Measurements from ENCODE around the gene NEK9. TPM values are rescaled to one million over a fixed set of nuclear protein-coding genes. Genes with fewer than 3 reads are reported as not detected.

NEK9 gene
- polyA plus RNA-seq, 2 donors = 18.6 to 27.8 TPM

DNA sequence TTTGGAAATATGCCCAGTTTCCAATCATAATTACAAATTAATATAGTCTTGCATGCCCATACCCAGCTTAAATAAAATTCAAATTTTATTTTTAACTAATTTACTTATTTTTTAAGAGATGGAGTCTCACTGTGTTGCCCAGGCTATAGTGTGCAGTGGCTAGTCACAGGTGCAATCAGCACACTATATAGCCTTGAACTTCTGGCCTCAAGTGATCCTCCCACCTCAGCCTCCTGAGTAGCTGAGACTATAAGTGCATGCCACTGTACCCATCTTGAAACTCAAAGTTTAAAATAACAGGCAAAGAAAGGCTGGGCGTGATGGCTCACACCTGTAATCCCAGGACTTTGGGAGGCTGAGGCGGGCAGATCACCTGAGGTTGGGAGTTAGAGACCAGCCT, 85.9 kb downstream of the NEK9 start:
- peaks cover 0 to 3% of the 10 kb centered on the region in 2 donors for H3K36me3 ChIP-seq (ENCODE audit: control insufficient read depth in 2 of 2, insufficient read depth in 2 of 2, low read length in 1 of 2)
- H3K4me3 ChIP-seq (ENCODE audit: low read depth in 1 of 2, low read length in 2 of 2) = no peak overlapping the region
- no peak overlapping the region for H3K27ac ChIP-seq (ENCODE audit: low read depth in 2 of 2, low read length in 1 of 2)
- H3K9me3 ChIP-seq (ENCODE audit: control insufficient read depth in 2 of 2, insufficient read depth in 1 of 2, low read depth in 1 of 2, low read length in 1 of 2) = no peaks in the 10 kb centered on the region
- no peaks in the 10 kb centered on the region for H3K4me1 ChIP-seq (ENCODE audit: control insufficient read depth in 2 of 2, insufficient read depth in 2 of 2, low read length in 1 of 2)
- WGBS, 2 donors = 98% methylated on average over 2 of the region's 2 CpGs
- H3K27me3 ChIP-seq (ENCODE audit: control insufficient read depth in 1 of 2, insufficient read depth in 2 of 2, low read length in 2 of 2) = no peaks in the 10 kb centered on the region

DNA sequence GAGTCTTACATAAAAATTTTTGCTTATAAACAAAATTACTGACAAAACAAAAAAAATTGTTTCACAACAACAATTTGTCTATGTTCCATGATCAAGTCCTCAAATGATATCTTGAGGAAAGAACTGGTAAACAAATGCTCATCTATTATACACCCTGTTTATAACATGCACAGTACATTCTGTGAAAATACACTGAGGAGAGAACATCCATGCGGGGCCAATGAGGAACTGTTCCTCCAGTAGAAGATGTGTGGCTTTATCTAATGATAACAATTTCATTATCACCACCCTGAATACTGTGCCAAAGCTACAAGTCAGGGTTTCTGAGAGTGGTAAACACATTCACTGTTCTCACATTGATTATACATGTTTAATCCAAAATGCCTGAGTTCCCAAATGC, 86.3 kb downstream of the NEK9 start:
- Histone ChIP-seq H3K27me3 (ENCODE audit: control insufficient read depth in 1 of 2, insufficient read depth in 2 of 2, low read length in 2 of 2) (no peaks in the 10 kb centered on the region), H3K9me3 (ENCODE audit: control insufficient read depth in 2 of 2, insufficient read depth in 1 of 2, low read depth in 1 of 2, low read length in 1 of 2) (no peaks in the 10 kb centered on the region), H3K27ac (ENCODE audit: low read depth in 2 of 2, low read length in 1 of 2) (no peak overlapping the region), H3K36me3 (ENCODE audit: control insufficient read depth in 2 of 2, insufficient read depth in 2 of 2, low read length in 1 of 2) (peaks cover 0 to 3% of the 10 kb centered on the region in 2 donors), H3K4me1 (ENCODE audit: control insufficient read depth in 2 of 2, insufficient read depth in 2 of 2, low read length in 1 of 2) (no peaks in the 10 kb centered on the region), H3K4me3 (ENCODE audit: low read depth in 1 of 2, low read length in 2 of 2) (no peak overlapping the region)
- WGBS, 2 donors = 76 to 81% methylated on average over 1 of the region's 1 CpG

DNA sequence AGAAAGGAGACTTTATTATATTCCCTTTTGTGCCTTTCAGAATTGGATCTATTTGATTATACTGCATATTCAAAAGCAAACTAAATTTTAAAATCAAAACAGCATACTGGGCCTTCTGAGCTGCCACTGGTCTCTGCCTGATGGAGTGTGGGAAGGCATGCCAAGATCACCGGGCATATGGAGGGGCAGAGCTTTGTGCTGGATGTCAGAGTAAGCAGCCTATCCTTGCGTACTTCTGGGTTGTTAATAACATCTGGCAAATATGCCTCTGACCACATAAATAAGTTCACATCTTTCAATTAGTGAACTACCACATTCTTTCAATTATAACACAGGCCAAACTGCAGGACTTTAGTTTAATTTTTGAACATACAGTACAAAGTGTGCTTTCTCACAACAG, 93.9 kb downstream of the NEK9 start:
- Histone ChIP-seq H3K4me3 (ENCODE audit: low read depth in 1 of 2, low read length in 2 of 2) (no peak overlapping the region), H3K36me3 (ENCODE audit: control insufficient read depth in 2 of 2, insufficient read depth in 2 of 2, low read length in 1 of 2) (peaks cover 2 to 8% of the 10 kb centered on the region in 2 donors), H3K4me1 (ENCODE audit: control insufficient read depth in 2 of 2, insufficient read depth in 2 of 2, low read length in 1 of 2) (no peaks in the 10 kb centered on the region), H3K27ac (ENCODE audit: low read depth in 2 of 2, low read length in 1 of 2) (no peak overlapping the region), H3K9me3 (ENCODE audit: control insufficient read depth in 2 of 2, insufficient read depth in 1 of 2, low read depth in 1 of 2, low read length in 1 of 2) (no peaks in the 10 kb centered on the region), H3K27me3 (ENCODE audit: control insufficient read depth in 1 of 2, insufficient read depth in 2 of 2, low read length in 2 of 2) (no peaks in the 10 kb centered on the region)
- 92 to 96% methylated on average over 2 of the region's 2 CpGs for WGBS, 2 donors

DNA sequence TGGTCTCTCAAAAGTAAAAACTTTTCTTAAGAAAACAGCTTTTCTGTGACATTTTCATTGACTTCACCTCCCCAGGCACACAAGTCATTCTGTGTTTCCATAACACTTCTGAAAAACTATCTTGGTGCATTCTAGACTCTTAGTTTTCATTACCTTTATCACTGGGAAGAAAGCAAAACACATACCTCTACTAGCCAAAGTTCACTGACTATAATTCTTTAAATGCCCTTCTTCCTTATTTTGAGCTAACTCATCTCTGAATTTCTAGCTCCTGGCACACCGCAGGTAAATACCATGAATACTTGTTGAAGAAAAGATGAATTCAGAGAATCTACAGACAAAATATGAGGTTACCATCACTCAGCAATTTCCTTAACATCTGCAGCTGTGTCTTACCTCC, 96.7 kb downstream of the NEK9 start:
- no peak overlapping the region for H3K27ac ChIP-seq (ENCODE audit: low read depth in 2 of 2, low read length in 1 of 2)
- no peaks in the 10 kb centered on the region for H3K9me3 ChIP-seq (ENCODE audit: control insufficient read depth in 2 of 2, insufficient read depth in 1 of 2, low read depth in 1 of 2, low read length in 1 of 2)
- no peaks in the 10 kb centered on the region for H3K4me1 ChIP-seq (ENCODE audit: control insufficient read depth in 2 of 2, insufficient read depth in 2 of 2, low read length in 1 of 2)
- peaks cover 2 to 8% of the 10 kb centered on the region in 2 donors for H3K36me3 ChIP-seq (ENCODE audit: control insufficient read depth in 2 of 2, insufficient read depth in 2 of 2, low read length in 1 of 2)
- H3K4me3 ChIP-seq (ENCODE audit: low read depth in 1 of 2, low read length in 2 of 2) = no peak overlapping the region
- no peaks in the 10 kb centered on the region for H3K27me3 ChIP-seq (ENCODE audit: control insufficient read depth in 1 of 2, insufficient read depth in 2 of 2, low read length in 2 of 2)
- 0% methylated on average over 1 of the region's 1 CpG for WGBS, 2 donors

Other genes with a start within 250 kb of the NEK9 start
- gene DLST, start 245.1 kb downstream of the NEK9 start, polyA plus RNA-seq = 10 to 100 TPM; 31.0 to 56.5 TPM
- 1 to 10 TPM; 2.8 to 3.0 TPM for gene RPS6KL1, start 203.8 kb downstream of the NEK9 start, polyA plus RNA-seq
- 1 to 10 TPM; 2.4 to 2.5 TPM for gene PGF, start 171.5 kb downstream of the NEK9 start, polyA plus RNA-seq
- gene EIF2B2, start 124.1 kb downstream of the NEK9 start, polyA plus RNA-seq = 10 to 100 TPM; 13.3 to 42.9 TPM
- gene MLH3, start 75.6 kb downstream of the NEK9 start, polyA plus RNA-seq = 1 to 10 TPM; 8.0 to 9.0 TPM
- gene ACYP1, start 63.0 kb downstream of the NEK9 start, polyA plus RNA-seq = 10 to 100 TPM; 12.0 to 24.1 TPM
- gene ZC2HC1C, start 57.4 kb downstream of the NEK9 start, polyA plus RNA-seq = 1 to 10 TPM in 1 of 2 donors, under 1 TPM in 1; 0.88 to 3.3 TPM
- 100 to 1,000 TPM in 1 of 2 donors, 10 to 100 TPM in 1; 74.8 to 225 TPM for gene TMED10, start 49.6 kb upstream of the NEK9 start, polyA plus RNA-seq
- gene FOS, start 151.8 kb upstream of the NEK9 start, polyA plus RNA-seq = 100 to 1,000 TPM in 1 of 2 donors, 10 to 100 TPM in 1; 99.5 to 102 TPM